Ovary (tissue), 9 donors: ENCODE measurements around the gene PRR13. TPM values are rescaled to one million over a fixed set of nuclear protein-coding genes. Genes with fewer than 3 reads are reported as not detected.

Source experiments
- DNase-seq, 5 donors: peaks; one replicate each; pipeline ENCODE4 v3.0.0-alpha.2; 2019 to 2020
- H3K27ac ChIP-seq, 2 donors: fragments of 200-600 bp; one replicate each; pipeline versions ENCODE4 v1.5.1 to v1.8.0; 2019 to 2022
- H3K27me3 ChIP-seq: fragments of 200-600 bp; one replicate; pipeline ENCODE4 v1.8.0; 2022
- H3K36me3 ChIP-seq: fragments of 200-600 bp; sonication (generic); one replicate; pipeline ENCODE4 v1.5.1; 2019
- H3K4me1 ChIP-seq: one replicate; pipeline ENCODE4 v1.8.1; 2013; ENCODE audit warnings: mild to moderate bottlenecking, moderate library complexity; ENCODE audit not compliant: insufficient read depth
- H3K4me3 ChIP-seq: fragments of 200-600 bp; sonication (generic); one replicate; pipeline ENCODE4 v1.5.1; 2017
- H3K9me3 ChIP-seq, 2 donors: fragments of 200-600 bp in 1 of 2; sonication (generic) in 1 of 2; one replicate each; pipeline versions ENCODE4 v1.5.1 to v1.8.1; 2013 to 2019; ENCODE audit warnings: mild to moderate bottlenecking in 1 of 2, moderate library complexity in 1 of 2
- CTCF ChIP-seq, 3 donors: fragments of 450-650 bp in 2 of 3; fragments of 200-600 bp in 1 of 3; IDR thresholded peaks; one replicate each; pipeline versions ENCODE4 v1.5.1 to v1.8.0; 2016 to 2022; ENCODE audit warnings: antibody characterized with exemption in 3 of 3, mild to moderate bottlenecking in 1 of 3
- EP300 ChIP-seq: sonication (generic); formaldehyde crosslinking; IDR thresholded peaks from one replicate; pipeline ENCODE4 v1.6.1; 2017; ENCODE audit warnings: antibody characterized with exemption
- POLR2A ChIP-seq: fragments of 450-650 bp; IDR thresholded peaks from one replicate; pipeline ENCODE4 v1.6.1; 2017; ENCODE audit warnings: antibody characterized with exemption, mild to moderate bottlenecking, moderate library complexity
- WGBS, 3 donors: extraction: QIAGEN DNeasy Blood & Tissue Kit in 1 of 3; methylation state at CpG; one replicate each; pipeline versions ENCODE4 v1.1.5 to v1.1.7; 2013 to 2017; 5-methylcytosine and 5-hydroxymethylcytosine counted together
- intact Hi-C, 4 donors: fragments of 100-400 bp; cut with DNase I; formaldehyde crosslinking; loops; one replicate each; pipeline versions ENCODE4 v1.11.0 to v1.15.1; 2022 to 2023
- polyA plus RNA-seq, 2 donors: library from polyadenylated mRNA; stranded (reverse); fragments of 200-250 nt in 1 of 2; fragments of 350-450 nt in 1 of 2; fragmentation: Illumina TruSeq in 1 of 2; extraction: RNeasy Lipid Tissue Mini Kit (QIAGEN cat#74804) in 1 of 2; gene quantifications; one replicate each; pipeline ENCODE4 v1.2.3, GENCODE V29; 2013 to 2014
- total RNA-seq, 7 donors: library from RNA; depleted of rRNA in 2 of 7; stranded (reverse); fragments of >200 nt in 2 of 7; fragmentation: NEBNext Ultra II Directional in 3 of 7; extraction: Animal tissue kit (Norgen Biotek cat#: 25700) in 3 of 7; gene quantifications; one replicate each; pipeline versions ENCODE4 v1.1.0 to v1.2.4, GENCODE V29; 2016 to 2023
- donor health status: DM: no; HTN: no; CAD: no; lungs with moderate emphysema.
- donor health status: DM: no; HTN: no; CAD: no.
- donor health status: Bipolar disorder and iron deficiency.
- donor health status: DM: yes; HTN: yes; CAD: no.
- donor health status: DM: no; HTN: no; CAD: no.
- donor health status: DM: yes; HTN: yes; CAD: no.

PRR13 gene
- total and polyA plus RNA-seq, 9 donors, result 46.1 to 320 (median 118) TPM

- WGBS, 3 donors, result 20 to 23% (median 22%) methylated on average over 6 of the region's 6 CpGs
- H3K4me3 ChIP-seq, result no peak overlapping the region
Measured at GRCh38 chr12:53453953-53454640, 12.6 kb downstream of the PRR13 start.

GRCh38 chr12:53454707-53455106 lies 13.2 kb downstream of the PRR13 start:
- Histone ChIP-seq H3K9me3 (no peaks in the 10 kb centered on the region), H3K36me3 (no peaks in the 10 kb centered on the region), H3K27me3 (no peaks in the 10 kb centered on the region), H3K27ac (no peak overlapping the region), H3K4me3 (no peak overlapping the region), H3K4me1 (peaks cover 2% of the 10 kb centered on the region)
- 39 to 47% (median 41%) methylated on average over 3 of the region's 3 CpGs for WGBS, 3 donors
- intact Hi-C loops, result loop anchor here in 2 of 4 donors (2.0 to 5.0 kb wide), 2 partner anchors 18 to 33 kb away; no protein-coding TSS in a partner anchor
- TF ChIP-seq CTCF (IDR thresholded peaks at IDR 0.05), result no peak
- no peak for TF ChIP-seq POLR2A
- TF ChIP-seq EP300, result no peak
- DNase-seq, result no peak

More at GRCh38 chr12:53453953-53454640, 12.6 kb downstream of the PRR13 start:
- Histone ChIP-seq H3K36me3 (no peaks in the 10 kb centered on the region), H3K27ac (no peak overlapping the region), H3K9me3 (no peaks in the 10 kb centered on the region), H3K4me1 (peaks cover 2% of the 10 kb centered on the region), H3K27me3 (no peaks in the 10 kb centered on the region)
- TF ChIP-seq CTCF (IDR thresholded peaks at IDR 0.05) (no peak), EP300 (no peak)
- DNase-seq, result no peak
- intact Hi-C loops, result loop anchor here in 3 of 4 donors (2.0 to 5.0 kb wide), 3 partner anchors 19 to 47 kb away; partner anchors contain the start of gene TARBP2 (in 2 of the 3)

- no peaks in the 10 kb centered on the region for H3K36me3 ChIP-seq
- 51 to 62% (median 52%) methylated on average over 6 of the region's 6 CpGs for WGBS, 3 donors
- no peak overlapping the region for H3K27ac ChIP-seq
- no peak overlapping the region for H3K4me3 ChIP-seq
- no peaks in the 10 kb centered on the region for H3K9me3 ChIP-seq
- no peaks in the 10 kb centered on the region for H3K27me3 ChIP-seq
- TF ChIP-seq POLR2A (no peak), CTCF (IDR thresholded peaks at IDR 0.05) (no peak), EP300 (no peak)
- intact Hi-C loops, result no loop called here
- no peak for DNase-seq
- H3K4me1 ChIP-seq, result peaks cover 2% of the 10 kb centered on the region
Measured at GRCh38 chr12:53456654-53457366, 15.3 kb downstream of the PRR13 start.

DNA sequence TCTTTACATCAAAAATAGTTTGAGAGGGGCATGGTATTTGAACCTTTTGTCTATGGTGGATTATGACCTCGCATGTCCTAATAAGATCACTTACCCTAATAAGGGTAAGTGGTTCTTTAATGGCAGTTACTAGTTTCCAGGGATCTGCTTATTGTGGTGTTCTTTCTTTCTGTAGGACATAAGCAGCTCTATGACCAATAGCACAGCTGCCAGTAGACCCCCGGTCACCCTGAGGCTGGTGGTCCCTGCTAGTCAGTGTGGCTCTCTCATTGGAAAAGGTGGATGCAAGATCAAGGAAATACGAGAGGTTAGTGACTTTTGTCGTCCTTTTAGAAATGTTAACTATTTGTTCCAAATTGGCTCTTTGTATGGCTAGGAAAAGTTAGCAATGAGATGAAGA lies 17.6 kb downstream of the PRR13 start:
- H3K27me3 ChIP-seq, result no peaks in the 10 kb centered on the region
- intact Hi-C loops, result no loop called here
- TF ChIP-seq CTCF (IDR thresholded peaks at IDR 0.05), result no peak
- no peak for DNase-seq
- no peaks in the 10 kb centered on the region for H3K36me3 ChIP-seq
- H3K4me1 ChIP-seq, result peaks cover 2% of the 10 kb centered on the region
- no peaks in the 10 kb centered on the region for H3K9me3 ChIP-seq
- H3K27ac ChIP-seq, result no peak overlapping the region
- 61 to 69% (median 68%) methylated on average over 4 of the region's 4 CpGs for WGBS, 3 donors
- H3K4me3 ChIP-seq, result no peak overlapping the region
